Stomach smooth muscle (tissue), 2 donors: ENCODE data around the gene CX3CL1.
"Not testable (repeated sequence)": the region's sequence is repeated elsewhere in the genome, so short reads cannot be mapped to it uniquely, and the experiment has no call there.

Experiments used
- H3K27ac ChIP-seq: one replicate; pipeline ENCODE4 v1.7.0; 2013; ENCODE audit warnings: mild to moderate bottlenecking, low read length, inconsistent platforms
- H3K27me3 ChIP-seq, 2 donors: one replicate each; pipeline ENCODE4 v1.7.0; 2013; ENCODE audit warnings: low read length in 2 of 2; ENCODE audit not compliant: insufficient read depth in 2 of 2, control insufficient read depth in 1 of 2
- H3K36me3 ChIP-seq, 2 donors: one replicate each; pipeline ENCODE4 v1.7.0; 2013; ENCODE audit warnings: low read length in 2 of 2; ENCODE audit not compliant: control insufficient read depth in 2 of 2, insufficient read depth in 2 of 2
- H3K4me1 ChIP-seq: one replicate; pipeline ENCODE4 v1.7.0; 2013; ENCODE audit warnings: low read length; ENCODE audit not compliant: control insufficient read depth, insufficient read depth
- H3K4me3 ChIP-seq, 2 donors: one replicate each; pipeline ENCODE4 v1.7.0; 2013; ENCODE audit warnings: low read length in 2 of 2
- H3K9ac ChIP-seq, 2 donors: one replicate each; pipeline ENCODE4 v1.7.0; 2013; ENCODE audit warnings: low read length in 2 of 2, mild to moderate bottlenecking in 1 of 2
- H3K9me3 ChIP-seq, 2 donors: one replicate each; pipeline ENCODE4 v1.7.0; 2013; ENCODE audit warnings: low read length in 2 of 2; ENCODE audit not compliant: control insufficient read depth in 2 of 2
- donor health status: healthy.
- donor health status: Pancreatic carcinoma.

Gene CX3CL1

GRCh38 chr16:57373117-57373947, 1.0 kb downstream of the CX3CL1 start:
- Histone ChIP-seq H3K36me3 (no peaks in the 10 kb centered on the region), H3K9me3 (no peaks in the 10 kb centered on the region), H3K4me1 (peaks cover 12% of the 10 kb centered on the region), H3K27me3 (peaks cover 0 to 10% of the 10 kb centered on the region in 2 donors), H3K9ac (peak overlapping the region; percentile 53 to 71), H3K4me3 (peak overlapping the region; percentile 53 to 77), H3K27ac (peak overlapping the region; percentile 31)

GRCh38 chr16:57374067-57374534, 1.8 kb downstream of the CX3CL1 start:
- H3K27me3 ChIP-seq, result peaks cover 0 to 10% of the 10 kb centered on the region in 2 donors
- peak overlapping the region; percentile 31 for H3K27ac ChIP-seq
- H3K9me3 ChIP-seq, result no peaks in the 10 kb centered on the region
- H3K4me1 ChIP-seq, result peaks cover 12% of the 10 kb centered on the region
- peak overlapping the region; percentile 53 to 55 for H3K9ac ChIP-seq
- H3K4me3 ChIP-seq, result peak overlapping the region; percentile 46 to 77
- H3K36me3 ChIP-seq, result no peaks in the 10 kb centered on the region

GRCh38 chr16:57374925-57375465, 2.7 kb downstream of the CX3CL1 start:
- not testable (repeated sequence) for H3K4me3 ChIP-seq

DNA sequence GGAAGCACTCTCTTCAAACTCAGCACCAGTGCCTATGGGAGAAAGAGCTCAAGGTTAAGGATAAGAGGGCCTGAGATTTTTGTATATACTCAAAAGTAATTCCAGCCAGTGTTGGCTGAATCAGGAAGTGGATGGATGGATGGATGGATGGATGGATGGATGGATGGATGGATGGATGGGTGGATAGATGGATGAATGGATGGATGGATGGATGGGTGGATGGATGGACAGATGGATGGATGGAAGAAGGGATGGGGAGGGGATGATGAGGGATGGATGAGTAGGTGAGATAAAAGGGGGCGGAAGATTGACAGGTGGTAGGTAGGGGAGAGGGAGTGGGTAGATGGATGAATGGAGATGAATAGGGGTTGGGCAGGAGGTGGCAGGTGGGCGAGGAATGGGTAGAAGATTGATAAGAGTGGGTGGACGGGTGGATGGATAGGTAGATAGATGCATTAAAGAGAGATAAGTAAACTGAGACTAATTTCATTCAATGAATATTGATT, 4.1 kb downstream of the CX3CL1 start:
- H3K9ac ChIP-seq, result no peak overlapping the region
- H3K4me3 ChIP-seq, result no peak overlapping the region
- peaks cover 15% of the 10 kb centered on the region for H3K4me1 ChIP-seq
- peaks cover 0 to 3% of the 10 kb centered on the region in 2 donors for H3K27me3 ChIP-seq
- peaks cover 0 to 4% of the 10 kb centered on the region in 2 donors for H3K36me3 ChIP-seq
- no peaks in the 10 kb centered on the region for H3K9me3 ChIP-seq
- H3K27ac ChIP-seq, result no peak overlapping the region

More at GRCh38 chr16:57374925-57375465, 2.7 kb downstream of the CX3CL1 start:
- H3K9ac ChIP-seq, H3K36me3 ChIP-seq, H3K9me3 ChIP-seq, H3K27me3 ChIP-seq, H3K27ac ChIP-seq: not testable (repeated sequence)
- H3K4me1 ChIP-seq, result peaks cover 12% of the 10 kb centered on the region

- no peak overlapping the region for H3K27ac ChIP-seq
- H3K4me3 ChIP-seq, result no peak overlapping the region
- peaks cover 0 to 4% of the 10 kb centered on the region in 2 donors for H3K36me3 ChIP-seq
- H3K27me3 ChIP-seq, result peaks cover 0 to 3% of the 10 kb centered on the region in 2 donors
- no peak overlapping the region for H3K9ac ChIP-seq
- H3K9me3 ChIP-seq, result no peaks in the 10 kb centered on the region
- H3K4me1 ChIP-seq, result peaks cover 10% of the 10 kb centered on the region
Measured at GRCh38 chr16:57377080-57377841, 5.0 kb downstream of the CX3CL1 start.

DNA sequence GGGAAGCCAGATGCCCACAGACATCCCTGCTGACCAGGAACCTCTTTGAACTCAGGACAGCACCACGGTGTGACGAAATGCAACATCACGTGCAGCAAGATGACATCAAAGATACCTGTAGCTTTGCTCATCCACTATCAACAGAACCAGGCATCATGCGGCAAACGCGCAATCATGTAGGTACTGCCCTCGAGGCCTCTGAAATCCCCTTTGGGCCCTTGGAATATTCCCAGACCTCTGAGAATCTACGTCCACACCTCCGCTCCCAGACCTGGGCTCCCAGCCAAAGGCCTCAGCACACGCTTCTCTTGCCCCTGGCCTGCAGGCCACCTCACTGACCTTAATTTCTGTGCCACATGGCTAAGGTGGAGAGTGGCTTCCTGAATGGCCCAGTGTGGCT, 7.3 kb downstream of the CX3CL1 start:
- no peak overlapping the region for H3K4me3 ChIP-seq
- H3K36me3 ChIP-seq, result peaks cover 0 to 4% of the 10 kb centered on the region in 2 donors
- H3K9me3 ChIP-seq, result no peaks in the 10 kb centered on the region
- H3K27ac ChIP-seq, result no peak overlapping the region
- no peak overlapping the region for H3K9ac ChIP-seq
- no peaks in the 10 kb centered on the region for H3K27me3 ChIP-seq
- H3K4me1 ChIP-seq, result peaks cover 14% of the 10 kb centered on the region

GRCh38 chr16:57380671-57381462, 8.6 kb downstream of the CX3CL1 start:
- H3K9me3 ChIP-seq, result no peaks in the 10 kb centered on the region
- H3K4me1 ChIP-seq, result peaks cover 14% of the 10 kb centered on the region
- no peaks in the 10 kb centered on the region for H3K27me3 ChIP-seq
- H3K36me3 ChIP-seq, result peaks cover 0 to 4% of the 10 kb centered on the region in 2 donors
- H3K9ac ChIP-seq, result no peak overlapping the region
- H3K4me3 ChIP-seq, result no peak overlapping the region
- no peak overlapping the region for H3K27ac ChIP-seq

DNA sequence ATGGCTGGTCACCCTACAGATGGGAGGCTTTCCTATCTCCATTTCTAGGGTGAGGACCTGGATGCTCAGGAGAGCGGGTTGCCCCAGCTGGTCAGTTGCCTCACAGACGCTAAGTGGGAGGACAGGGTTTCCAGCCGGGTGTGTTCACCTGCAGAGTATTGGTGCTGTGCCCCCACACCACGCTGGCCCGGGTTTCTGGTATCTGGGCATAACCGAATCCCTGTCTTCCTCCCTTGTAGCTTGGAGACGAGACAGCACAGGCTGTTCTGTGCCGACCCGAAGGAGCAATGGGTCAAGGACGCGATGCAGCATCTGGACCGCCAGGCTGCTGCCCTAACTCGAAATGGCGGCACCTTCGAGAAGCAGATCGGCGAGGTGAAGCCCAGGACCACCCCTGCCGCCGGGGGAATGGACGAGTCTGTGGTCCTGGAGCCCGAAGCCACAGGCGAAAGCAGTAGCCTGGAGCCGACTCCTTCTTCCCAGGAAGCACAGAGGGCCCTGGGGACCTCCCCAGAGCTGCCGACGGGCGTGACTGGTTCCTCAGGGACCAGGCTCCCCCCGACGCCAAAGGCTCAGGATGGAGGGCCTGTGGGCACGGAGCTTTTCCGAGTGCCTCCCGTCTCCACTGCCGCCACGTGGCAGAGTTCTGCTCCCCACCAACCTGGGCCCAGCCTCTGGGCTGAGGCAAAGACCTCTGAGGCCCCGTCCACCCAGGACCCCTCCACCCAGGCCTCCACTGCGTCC, 9.7 kb downstream of the CX3CL1 start:
- Histone ChIP-seq H3K9me3 (no peaks in the 10 kb centered on the region), H3K9ac (no peak overlapping the region), H3K36me3 (peaks cover 0 to 4% of the 10 kb centered on the region in 2 donors), H3K4me3 (no peak overlapping the region), H3K27me3 (no peaks in the 10 kb centered on the region), H3K4me1 (peaks cover 14% of the 10 kb centered on the region), H3K27ac (no peak overlapping the region)

- Histone ChIP-seq H3K36me3 (peaks cover 0 to 4% of the 10 kb centered on the region in 2 donors), H3K27me3 (no peaks in the 10 kb centered on the region), H3K4me1 (peaks cover 11% of the 10 kb centered on the region), H3K9me3 (no peaks in the 10 kb centered on the region), H3K9ac (no peak overlapping the region), H3K4me3 (no peak overlapping the region), H3K27ac (no peak overlapping the region)
Measured at GRCh38 chr16:57382535-57383275, 10.4 kb downstream of the CX3CL1 start.
